HG03103 (cell line): ENCODE measurements around the gene LRRFIP1.
"Not testable (repeated sequence)": the region's sequence is repeated elsewhere in the genome, so short reads cannot be mapped to it uniquely, and the experiment has no call there.

Source experiments
- ATAC-seq: cut with Tn5 transposase; IDR thresholded peaks from one replicate; pipeline ENCODE4 v1.9.1; 2021; ENCODE audit warnings: low read depth; ENCODE audit not compliant: unreplicated experiment

The LRRFIP1 gene

DNA sequence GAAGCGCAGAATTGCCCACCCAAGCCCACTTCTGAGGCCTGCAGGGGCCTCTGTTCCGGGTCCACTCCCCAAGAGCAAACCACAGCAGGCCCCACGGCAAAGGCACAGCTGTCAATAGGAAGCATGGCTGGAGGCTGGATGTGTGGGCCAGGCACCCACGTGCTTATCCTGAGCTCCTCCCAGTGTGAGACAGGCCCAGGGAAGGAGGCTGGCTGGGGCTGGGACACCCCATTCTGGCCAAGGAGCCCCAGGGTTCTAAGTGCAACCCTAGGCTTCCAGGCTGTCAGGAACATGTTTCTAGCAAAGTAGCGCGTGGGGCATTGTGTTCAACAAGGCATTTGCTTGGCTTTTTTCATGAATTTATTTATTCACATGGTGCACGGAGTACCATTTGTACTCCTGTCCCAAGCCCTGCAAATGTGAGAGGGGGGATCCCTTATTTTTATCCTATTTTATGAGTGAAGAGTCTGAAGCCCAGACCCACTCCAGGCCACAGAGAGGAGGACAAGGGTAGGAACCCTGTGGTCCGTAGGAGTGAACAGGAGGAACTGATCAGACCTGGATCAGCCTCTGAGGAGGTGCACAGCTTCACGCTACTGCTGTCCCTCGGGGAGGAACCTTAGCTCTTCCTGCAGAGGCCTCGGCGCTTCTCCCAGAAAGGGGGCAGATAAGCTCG is 30.7 kb upstream of the LRRFIP1 start:
- no peak for ATAC-seq

DNA sequence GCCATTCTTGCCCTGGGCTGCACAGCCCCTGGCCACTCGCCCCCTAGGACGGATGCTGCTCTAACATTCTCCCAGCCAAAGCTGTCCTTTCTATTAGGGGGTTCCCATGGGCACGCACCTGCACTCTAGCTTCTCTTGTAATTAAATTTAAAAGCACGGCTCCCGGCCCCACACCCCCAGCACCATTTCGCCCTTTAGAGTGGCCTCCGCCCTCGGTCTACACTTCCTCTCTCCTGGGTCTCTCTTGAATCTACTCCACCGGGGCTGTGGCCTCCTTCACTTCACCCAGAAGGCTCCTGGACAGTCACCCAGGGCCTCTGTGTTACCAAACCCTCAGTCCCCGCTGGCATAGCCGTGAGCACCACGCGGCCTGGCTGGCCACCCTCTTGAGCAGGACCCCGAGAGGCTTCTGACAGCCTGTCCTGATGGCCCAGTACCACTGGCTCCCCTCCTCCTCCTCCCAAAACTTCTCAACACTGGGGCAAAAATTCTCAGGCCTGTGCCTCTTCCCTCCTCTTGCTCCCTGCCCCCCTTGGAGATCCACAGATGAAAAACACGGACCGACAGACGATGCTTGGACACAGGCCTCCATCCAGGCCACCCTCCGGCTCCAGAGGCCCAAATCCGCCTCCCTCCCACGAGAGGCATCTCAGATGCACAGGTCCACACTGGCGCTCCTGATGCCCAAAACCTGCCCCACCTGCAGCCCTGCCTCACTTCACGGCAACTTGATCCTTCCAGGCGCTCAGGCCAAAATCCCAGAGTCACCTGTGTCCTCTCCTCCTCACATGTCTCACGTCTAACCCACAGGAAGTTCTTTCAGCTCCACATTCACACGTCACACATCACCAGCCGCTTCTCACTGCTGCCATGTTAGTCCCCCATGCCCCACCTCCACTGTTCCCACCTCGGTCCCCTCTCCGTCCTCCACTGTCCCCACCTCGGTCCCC is 29.9 kb upstream of the LRRFIP1 start:
- no peak for ATAC-seq

DNA sequence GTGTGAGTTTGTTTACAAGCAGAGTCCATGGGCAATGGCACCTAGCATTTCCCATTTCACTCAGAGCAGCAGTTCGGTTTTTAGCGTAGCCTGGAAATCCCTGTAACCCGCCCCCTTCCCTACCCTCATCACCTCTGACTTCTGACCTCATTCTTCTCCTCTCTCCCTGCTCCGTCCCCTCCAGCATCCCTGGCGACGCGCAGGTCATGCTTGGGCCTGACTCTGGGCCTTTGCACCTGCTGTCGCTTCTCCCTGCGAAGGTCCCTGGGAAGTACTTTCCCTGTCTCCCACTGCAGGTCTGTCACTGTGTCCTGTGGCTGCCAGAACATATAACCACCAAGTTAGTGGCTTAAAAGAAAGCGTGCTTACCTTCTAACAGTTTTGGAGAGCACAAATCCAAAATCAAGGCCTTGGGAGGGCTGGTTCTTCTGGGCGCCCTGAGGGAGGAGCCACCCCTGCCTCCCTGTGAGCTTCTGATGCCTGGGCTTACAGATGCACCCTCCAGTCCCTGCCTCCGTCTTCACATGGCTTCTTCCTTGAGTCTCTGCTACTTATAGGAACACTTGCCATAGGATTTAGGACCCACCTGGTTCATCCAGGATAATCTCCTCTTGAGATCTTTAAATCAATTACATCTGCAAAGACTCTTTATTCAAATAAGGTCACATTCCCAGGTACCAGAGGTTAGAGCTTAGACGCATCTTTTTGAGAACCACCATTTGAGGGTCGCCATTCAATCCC is 28.7 kb upstream of the LRRFIP1 start:
- no peak for ATAC-seq

- ATAC-seq, result no peak
Observed at GRCh38 chr2:237599465-237600110, 27.8 kb upstream of the LRRFIP1 start.

DNA sequence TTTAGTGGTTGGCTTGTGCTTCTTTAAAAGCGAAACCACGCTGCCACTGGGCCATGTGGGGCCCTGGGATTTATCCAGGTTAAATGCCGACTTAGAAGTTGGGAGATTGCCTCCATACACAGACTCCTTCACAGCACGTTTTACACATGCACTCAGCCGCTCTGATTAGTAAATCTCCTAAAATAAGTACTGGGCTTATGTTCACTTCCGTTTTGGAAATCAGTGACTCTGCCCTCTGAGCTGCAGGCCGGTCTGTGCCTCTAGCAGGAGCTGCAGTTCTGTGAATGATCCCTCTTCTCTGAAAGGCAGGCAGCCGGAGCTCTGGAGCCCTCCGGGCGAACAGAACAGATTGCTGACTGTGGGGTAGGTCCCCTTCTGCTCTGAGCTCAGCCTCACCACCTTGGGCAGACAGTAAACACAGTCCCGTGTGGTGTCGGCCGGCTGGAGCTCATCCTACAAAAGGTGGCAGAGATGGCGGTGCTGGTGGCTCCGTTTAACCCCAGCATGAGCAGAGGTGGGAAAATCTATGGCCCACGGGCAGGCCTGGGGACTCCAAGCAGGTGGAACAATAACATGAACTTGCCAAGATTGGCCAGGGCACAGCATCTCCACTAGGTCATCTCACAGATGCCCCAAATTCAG is 27.1 kb upstream of the LRRFIP1 start:
- no peak for ATAC-seq

- ATAC-seq, result no peak
Observed at GRCh38 chr2:237601453-237602116, 25.8 kb upstream of the LRRFIP1 start.

- ATAC-seq, result no peak
Observed at GRCh38 chr2:237602409-237602808, 25.0 kb upstream of the LRRFIP1 start.

DNA sequence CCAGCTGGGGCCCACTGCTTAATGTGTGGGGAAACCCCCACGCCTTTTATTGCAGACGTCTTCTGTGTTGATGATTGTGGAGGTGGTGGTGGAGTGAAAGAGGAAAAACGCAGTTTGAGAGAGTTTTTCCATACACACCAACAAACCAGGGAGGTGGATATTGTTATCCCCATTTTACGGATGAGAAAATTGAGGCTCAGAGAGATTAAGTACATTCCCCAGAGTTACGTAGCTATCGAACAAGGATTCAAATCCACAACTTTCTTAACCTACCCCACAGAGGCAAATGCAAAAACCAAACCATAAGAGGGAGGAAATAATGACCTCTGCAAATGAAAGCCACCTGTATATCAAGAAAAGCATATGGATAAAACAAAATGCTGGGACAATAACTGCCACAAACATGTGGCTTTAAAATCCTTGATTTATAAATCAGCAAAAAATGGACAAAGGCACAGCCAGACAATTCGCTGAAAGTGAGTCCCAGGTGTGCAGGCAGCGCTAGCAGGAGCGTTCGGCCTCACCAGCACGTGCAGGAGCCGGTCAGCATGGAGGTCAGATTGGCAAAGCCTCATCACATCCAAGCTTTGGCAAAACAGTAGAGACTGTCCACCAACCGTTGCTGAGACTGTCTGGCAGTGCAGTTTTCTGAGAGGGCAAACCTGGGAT is 24.2 kb upstream of the LRRFIP1 start:
- ATAC-seq, result no peak

GRCh38 chr2:237603718-237604362 is 23.5 kb upstream of the LRRFIP1 start:
- no peak for ATAC-seq

DNA sequence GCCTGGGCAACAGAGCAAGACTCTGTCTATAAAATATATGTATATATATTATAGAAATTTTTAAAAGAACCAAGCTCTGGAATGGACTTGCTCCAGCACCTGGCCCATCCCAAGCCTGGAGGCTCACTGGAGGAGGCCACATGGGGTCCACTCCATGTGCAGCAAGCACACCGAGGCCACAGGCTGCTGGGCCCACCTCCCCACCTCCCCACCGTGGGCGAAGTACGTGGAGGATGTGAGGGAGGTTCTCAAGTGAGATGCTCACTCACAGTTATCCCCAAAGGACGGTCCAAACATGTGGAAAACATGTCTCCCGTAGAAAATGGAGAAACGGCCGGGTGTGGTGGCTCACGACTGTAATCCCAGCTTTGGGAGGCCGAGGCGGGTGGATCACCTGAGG is 23.0 kb upstream of the LRRFIP1 start:
- ATAC-seq, result no peak

DNA sequence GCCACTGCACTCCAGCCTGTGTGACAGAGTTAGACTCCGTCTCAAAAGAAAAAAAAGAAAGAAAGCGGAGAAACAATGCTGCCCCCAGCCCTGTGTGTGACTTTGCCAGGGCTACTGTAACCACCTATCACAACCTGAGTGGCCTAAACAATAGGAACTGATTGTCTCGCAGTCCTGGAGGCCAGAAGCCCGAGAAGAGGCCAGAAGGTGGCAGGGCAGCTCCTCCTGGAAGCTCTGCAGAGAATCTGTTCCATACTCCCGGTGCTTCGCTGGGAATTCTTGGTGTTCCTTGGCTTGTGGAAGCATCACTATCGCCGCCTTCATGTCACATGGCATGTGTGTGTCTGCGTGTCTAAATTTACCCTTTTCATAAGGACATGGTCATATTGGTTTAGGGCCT is 22.4 kb upstream of the LRRFIP1 start:
- no peak for ATAC-seq

DNA sequence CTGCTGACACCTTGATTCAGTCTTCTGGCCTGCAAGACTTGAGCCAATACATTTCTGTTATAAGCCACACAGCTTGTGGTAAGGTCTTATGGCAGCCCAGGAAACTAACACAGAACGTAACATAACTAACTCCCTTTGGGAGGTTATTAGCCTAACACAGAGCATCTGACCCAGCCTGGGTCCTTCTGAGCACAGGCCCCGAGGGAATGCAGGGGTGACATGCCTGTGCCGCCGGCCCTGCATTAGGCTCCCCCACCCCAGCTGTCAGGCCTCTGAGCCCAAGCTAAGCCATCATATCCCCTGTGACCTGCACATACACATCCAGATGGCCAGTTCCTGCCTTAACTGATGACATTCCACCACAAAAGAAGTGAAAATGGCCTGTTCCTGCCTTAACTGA is 20.9 kb upstream of the LRRFIP1 start:
- ATAC-seq, result not testable (repeated sequence)

DNA sequence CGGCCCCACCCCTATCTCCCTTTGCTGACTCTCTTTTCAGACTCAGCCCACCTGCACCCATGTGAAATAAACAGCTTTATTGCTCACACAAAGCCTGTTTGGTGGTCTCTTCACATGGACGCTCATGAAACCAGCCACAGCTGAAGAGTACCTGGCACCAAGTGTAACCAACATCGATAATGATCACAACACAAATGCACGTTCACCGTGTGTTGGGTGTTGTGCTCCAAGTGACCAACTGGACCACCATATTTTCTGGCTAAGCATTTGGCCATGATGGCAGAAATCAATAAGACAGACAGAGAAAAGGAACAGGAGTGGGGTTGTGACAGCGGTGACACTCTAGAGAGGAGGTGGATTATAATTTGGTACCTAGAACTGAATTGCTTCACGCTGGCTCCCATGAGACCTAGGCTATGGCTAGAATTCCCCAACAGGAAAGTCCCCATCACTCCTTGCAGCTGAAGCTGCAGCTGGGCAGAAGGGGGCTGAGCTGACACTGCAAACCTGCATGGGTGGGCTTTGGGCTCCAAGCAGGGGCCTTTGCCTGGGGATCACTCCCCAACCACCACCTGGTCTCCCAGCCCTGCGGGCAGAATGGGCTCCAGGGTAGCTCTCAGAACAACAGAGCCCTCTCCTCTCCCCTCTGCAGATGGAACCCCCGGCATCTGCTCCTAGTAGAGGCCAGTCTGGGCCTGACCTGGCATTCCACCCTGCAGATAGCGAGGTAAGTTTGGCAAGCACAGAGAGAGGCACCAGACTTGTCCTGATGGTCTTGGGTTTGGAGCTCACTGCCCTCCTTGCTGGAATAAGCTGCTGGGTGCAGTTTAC is 14.6 kb upstream of the LRRFIP1 start:
- ATAC-seq, result no peak

DNA sequence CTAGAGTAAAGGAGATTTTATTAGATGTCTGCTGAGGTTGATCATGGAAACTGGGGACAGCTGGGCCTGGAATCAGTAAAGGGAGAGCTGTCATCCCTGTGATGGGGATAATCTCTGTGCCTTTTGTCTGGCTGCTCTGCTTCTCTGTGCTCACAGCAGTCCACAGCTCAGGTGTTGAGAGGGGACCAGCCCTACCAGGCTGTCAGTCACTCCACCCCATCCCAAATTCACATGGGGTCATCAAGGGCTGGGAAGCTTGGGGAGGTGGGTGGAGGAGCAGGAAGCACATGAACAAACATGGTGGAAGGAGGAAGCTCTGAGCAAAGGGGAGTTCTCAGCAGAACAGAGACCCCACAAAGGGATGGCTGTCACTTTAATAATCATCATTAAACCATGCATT is 13.7 kb upstream of the LRRFIP1 start:
- no peak for ATAC-seq

- no peak for ATAC-seq
Observed at GRCh38 chr2:237614151-237614720, 13.2 kb upstream of the LRRFIP1 start.

DNA sequence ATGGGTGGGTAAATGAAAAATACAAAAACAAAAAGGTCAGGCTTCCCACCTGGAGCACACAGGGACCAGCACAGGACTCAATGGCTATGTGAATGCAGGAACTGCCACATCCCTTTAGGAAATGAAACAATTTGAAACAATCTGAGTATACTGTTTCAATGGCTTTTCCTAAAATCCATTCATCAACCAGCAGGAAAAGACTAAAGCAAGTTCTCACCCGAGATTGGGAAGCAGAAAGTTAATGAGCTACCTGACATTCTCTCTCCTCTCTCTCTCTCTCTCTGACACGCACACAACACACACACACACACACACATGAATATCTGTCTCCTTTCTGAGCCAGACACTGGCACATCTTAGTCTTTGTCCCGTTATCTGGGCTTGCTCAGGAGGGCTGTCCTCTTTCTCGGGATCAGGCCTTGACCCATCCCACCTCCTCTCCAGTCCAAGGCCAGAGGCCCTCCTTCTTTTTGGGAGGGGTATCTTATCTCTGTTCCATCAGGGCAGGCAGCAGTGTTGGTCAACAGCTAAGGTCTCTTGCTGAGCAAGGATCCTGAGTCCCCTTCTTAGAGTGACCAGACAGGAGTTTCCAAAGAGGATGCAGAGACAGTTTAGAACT is 11.6 kb upstream of the LRRFIP1 start:
- ATAC-seq, result no peak

GRCh38 chr2:237616373-237616733 is 11.0 kb upstream of the LRRFIP1 start:
- no peak for ATAC-seq
